GM12878 (cell line): Measurements from ENCODE around the gene RALBP1.

Source experiments
- BRCA1 ChIP-seq: IDR thresholded peaks from 2 replicates; pipeline ENCODE4 v1.6.1; 2011; ENCODE audit warnings: low read depth, low read length, improper control_type of control experiment
- EED ChIP-seq: sonication (generic); IDR thresholded peaks from 2 replicates; pipeline ENCODE4 v1.6.1; 2016; ENCODE audit warnings: antibody characterized with exemption, low read depth
- EP300 ChIP-seq, 2 experiments: fragments of 150-350 bp in 1 of 2; IDR thresholded peaks; 2 replicates each; pipeline ENCODE4 v1.6.1; 2011 to 2012; ENCODE audit warnings: low read depth in 2 of 2, low read length in 2 of 2, borderline replicate concordance in 1 of 2, improper control_type of control experiment in 1 of 2, inconsistent platforms in 1 of 2; ENCODE audit not compliant: control insufficient read depth in 1 of 2
- EZH2 ChIP-seq: IDR thresholded peaks from 2 replicates; pipeline ENCODE4 v1.6.1; 2012; ENCODE audit warnings: low read depth, mild to moderate bottlenecking, control low read depth, inconsistent platforms, low read length, borderline replicate concordance; ENCODE audit not compliant: control insufficient read depth
- FOXM1 ChIP-seq: IDR thresholded peaks from 2 replicates; pipeline ENCODE4 v1.6.1; 2012; ENCODE audit warnings: low read depth, mild to moderate bottlenecking, inconsistent platforms, low read length, moderate library complexity
- RAD51 ChIP-seq: fragments of 450-650 bp; IDR thresholded peaks from 2 replicates; pipeline ENCODE4 v1.6.1; 2016; ENCODE audit warnings: moderate library complexity, mild to moderate bottlenecking, inconsistent platforms
- ZNF207 ChIP-seq: fragments of 450-650 bp; IDR thresholded peaks from 2 replicates; pipeline ENCODE4 v1.6.1; 2014; ENCODE audit warnings: antibody characterized with exemption, mild to moderate bottlenecking, borderline replicate concordance
- TF ChIP-seq, protein P1 (sequence below), 3 experiments: IDR thresholded peaks in 2 of 3; conservative IDR thresholded peaks in 1 of 3; 2 replicates each; pipeline ENCODE4 v1.5.1; 2011; ENCODE audit warnings: low read depth in 3 of 3, low read length in 3 of 3, mild to moderate bottlenecking in 3 of 3, control low read depth in 2 of 3, moderate library complexity in 2 of 3, inconsistent platforms in 1 of 3, mixed read lengths in 1 of 3; ENCODE audit not compliant: control insufficient read depth in 2 of 3, insufficient read depth in 1 of 3; ENCODE audit errors: extremely low read depth in 1 of 3
- TF ChIP-seq, protein P2 (sequence below): IDR thresholded peaks from 2 replicates; pipeline ENCODE4 v1.6.1; 2011; ENCODE audit warnings: low read depth, low read length, improper control_type of control experiment, borderline replicate concordance

DNA sequence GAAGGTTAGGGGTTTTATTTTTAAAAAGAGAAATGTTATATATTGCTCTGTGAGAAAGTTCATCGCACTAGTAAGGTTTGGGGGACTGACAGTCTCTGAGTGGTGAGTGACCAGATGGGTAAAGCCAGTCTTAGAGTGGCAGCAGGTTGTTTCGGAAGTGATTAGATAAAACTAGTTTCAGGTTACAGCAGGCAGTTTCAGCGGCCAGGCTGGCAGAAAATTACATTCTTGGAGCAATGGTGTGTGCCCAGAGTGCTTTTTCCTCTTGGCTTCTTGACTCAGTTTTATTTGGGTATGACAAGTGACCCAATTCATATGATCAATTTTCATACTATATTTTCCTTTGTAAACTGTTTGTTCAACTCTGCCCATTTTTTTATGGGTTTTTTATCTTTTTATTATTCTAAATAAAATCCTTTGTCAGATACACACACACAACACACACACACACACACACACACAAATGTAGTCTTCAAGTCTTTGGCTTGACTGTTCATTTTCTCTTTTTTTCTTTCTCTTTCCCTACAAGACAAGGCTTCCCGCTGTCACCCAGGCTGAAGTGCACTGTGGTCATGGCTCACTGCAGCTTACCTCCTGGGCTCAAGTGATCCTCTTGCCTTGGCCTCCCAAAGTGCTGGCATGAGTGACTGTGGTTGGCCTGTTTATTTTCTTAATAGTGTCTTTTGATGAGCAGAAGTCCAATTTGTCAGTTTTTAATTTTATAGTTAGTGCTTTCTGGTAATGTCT, 30.9 kb downstream of the RALBP1 start:
- TF ChIP-seq, protein P1, sequence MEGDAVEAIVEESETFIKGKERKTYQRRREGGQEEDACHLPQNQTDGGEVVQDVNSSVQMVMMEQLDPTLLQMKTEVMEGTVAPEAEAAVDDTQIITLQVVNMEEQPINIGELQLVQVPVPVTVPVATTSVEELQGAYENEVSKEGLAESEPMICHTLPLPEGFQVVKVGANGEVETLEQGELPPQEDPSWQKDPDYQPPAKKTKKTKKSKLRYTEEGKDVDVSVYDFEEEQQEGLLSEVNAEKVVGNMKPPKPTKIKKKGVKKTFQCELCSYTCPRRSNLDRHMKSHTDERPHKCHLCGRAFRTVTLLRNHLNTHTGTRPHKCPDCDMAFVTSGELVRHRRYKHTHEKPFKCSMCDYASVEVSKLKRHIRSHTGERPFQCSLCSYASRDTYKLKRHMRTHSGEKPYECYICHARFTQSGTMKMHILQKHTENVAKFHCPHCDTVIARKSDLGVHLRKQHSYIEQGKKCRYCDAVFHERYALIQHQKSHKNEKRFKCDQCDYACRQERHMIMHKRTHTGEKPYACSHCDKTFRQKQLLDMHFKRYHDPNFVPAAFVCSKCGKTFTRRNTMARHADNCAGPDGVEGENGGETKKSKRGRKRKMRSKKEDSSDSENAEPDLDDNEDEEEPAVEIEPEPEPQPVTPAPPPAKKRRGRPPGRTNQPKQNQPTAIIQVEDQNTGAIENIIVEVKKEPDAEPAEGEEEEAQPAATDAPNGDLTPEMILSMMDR (IDR thresholded peaks at IDR 0.05 in 2 of 3, conservative IDR thresholded peaks at IDR 0.05 in 1 of 3; ENCODE audit: control insufficient read depth in 2 of 3, extremely low read depth in 1 of 3, insufficient read depth in 1 of 3, low read depth in 3 of 3, low read length in 3 of 3) = no peak
- TF ChIP-seq ZNF207 (no peak), EP300 (IDR thresholded peaks at IDR 0.05; ENCODE audit: borderline replicate concordance in 1 of 2, control insufficient read depth in 1 of 2, low read depth in 2 of 2, low read length in 2 of 2) (no peak), EED (no peak), EZH2 (no peak), BRCA1 (no peak), RAD51 (no peak), FOXM1 (no peak)
- TF ChIP-seq, protein P2, sequence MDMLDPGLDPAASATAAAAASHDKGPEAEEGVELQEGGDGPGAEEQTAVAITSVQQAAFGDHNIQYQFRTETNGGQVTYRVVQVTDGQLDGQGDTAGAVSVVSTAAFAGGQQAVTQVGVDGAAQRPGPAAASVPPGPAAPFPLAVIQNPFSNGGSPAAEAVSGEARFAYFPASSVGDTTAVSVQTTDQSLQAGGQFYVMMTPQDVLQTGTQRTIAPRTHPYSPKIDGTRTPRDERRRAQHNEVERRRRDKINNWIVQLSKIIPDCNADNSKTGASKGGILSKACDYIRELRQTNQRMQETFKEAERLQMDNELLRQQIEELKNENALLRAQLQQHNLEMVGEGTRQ = no peak
